ENCODE measurements around the gene NRXN3. TPM values are rescaled to one million over a fixed set of nuclear protein-coding genes. Genes with fewer than 3 reads are reported as not detected.

Gene NRXN3
- total RNA-seq, 1 donor from 2014 or later = 1.6 TPM

GRCh38 chr14:79050787-79051727 lies 880.9 kb downstream of the NRXN3 start:
- no peak overlapping the region for H3K4me3 ChIP-seq (ENCODE audit: low read depth, low read length)
- no peaks in the 10 kb centered on the region for H3K27me3 ChIP-seq (ENCODE audit: control insufficient read depth, insufficient read depth, low read length)
- H3K36me3 ChIP-seq (ENCODE audit: control insufficient read depth, insufficient read depth, low read length) = no peaks in the 10 kb centered on the region
- TF ChIP-seq, protein P1, sequence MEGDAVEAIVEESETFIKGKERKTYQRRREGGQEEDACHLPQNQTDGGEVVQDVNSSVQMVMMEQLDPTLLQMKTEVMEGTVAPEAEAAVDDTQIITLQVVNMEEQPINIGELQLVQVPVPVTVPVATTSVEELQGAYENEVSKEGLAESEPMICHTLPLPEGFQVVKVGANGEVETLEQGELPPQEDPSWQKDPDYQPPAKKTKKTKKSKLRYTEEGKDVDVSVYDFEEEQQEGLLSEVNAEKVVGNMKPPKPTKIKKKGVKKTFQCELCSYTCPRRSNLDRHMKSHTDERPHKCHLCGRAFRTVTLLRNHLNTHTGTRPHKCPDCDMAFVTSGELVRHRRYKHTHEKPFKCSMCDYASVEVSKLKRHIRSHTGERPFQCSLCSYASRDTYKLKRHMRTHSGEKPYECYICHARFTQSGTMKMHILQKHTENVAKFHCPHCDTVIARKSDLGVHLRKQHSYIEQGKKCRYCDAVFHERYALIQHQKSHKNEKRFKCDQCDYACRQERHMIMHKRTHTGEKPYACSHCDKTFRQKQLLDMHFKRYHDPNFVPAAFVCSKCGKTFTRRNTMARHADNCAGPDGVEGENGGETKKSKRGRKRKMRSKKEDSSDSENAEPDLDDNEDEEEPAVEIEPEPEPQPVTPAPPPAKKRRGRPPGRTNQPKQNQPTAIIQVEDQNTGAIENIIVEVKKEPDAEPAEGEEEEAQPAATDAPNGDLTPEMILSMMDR (IDR thresholded peaks at IDR 0.05; ENCODE audit: insufficient read depth, low read length, poor library complexity, severe bottlenecking) = no peak
- no peak for DNase-seq (ENCODE audit: low read depth)

- H3K4me3 ChIP-seq (ENCODE audit: low read depth, low read length) = no peak overlapping the region
- TF ChIP-seq, protein P1 (IDR thresholded peaks at IDR 0.05; ENCODE audit: insufficient read depth, low read length, poor library complexity, severe bottlenecking) = no peak
- no peaks in the 10 kb centered on the region for H3K36me3 ChIP-seq (ENCODE audit: control insufficient read depth, insufficient read depth, low read length)
- no peaks in the 10 kb centered on the region for H3K27me3 ChIP-seq (ENCODE audit: control insufficient read depth, insufficient read depth, low read length)
- no peak for DNase-seq (ENCODE audit: low read depth)
These were observed 881.6 kb downstream of the NRXN3 start for GRCh38 chr14:79051742-79052141.

DNA sequence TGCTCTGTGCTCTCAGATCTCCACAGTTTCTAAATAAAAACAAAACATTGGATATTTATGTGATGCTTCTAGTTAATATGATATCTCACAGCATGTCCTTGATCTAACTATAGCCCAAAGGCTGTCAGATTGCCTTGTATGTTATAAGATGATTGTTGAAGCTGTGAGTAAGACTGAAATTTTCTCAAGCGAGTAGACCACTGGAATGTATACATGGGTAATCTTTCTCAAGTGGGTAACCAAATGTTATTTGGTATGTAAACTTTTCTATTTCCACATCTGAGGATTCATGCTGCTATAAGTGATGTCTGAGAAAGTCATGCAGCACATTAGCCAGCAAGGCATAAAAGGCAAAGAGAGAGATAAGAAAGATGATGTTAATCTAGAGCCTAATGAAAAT lies 886.7 kb downstream of the NRXN3 start:
- TF ChIP-seq, protein P1 (IDR thresholded peaks at IDR 0.05; ENCODE audit: insufficient read depth, low read length, poor library complexity, severe bottlenecking) = no peak
- no peak for DNase-seq (ENCODE audit: low read depth)

GRCh38 chr14:79057333-79057732 lies 887.2 kb downstream of the NRXN3 start:
- TF ChIP-seq, protein P1 (IDR thresholded peaks at IDR 0.05; ENCODE audit: insufficient read depth, low read length, poor library complexity, severe bottlenecking) = no peak
- no peaks in the 10 kb centered on the region for H3K27me3 ChIP-seq (ENCODE audit: control insufficient read depth, insufficient read depth, low read length)
- no peak for DNase-seq (ENCODE audit: low read depth)
- H3K36me3 ChIP-seq (ENCODE audit: control insufficient read depth, insufficient read depth, low read length) = no peaks in the 10 kb centered on the region
- no peak overlapping the region for H3K4me3 ChIP-seq (ENCODE audit: low read depth, low read length)

More for the DNA sequence above, 886.7 kb downstream of the NRXN3 start:
- no peak overlapping the region for H3K4me3 ChIP-seq (ENCODE audit: low read depth, low read length)
- no peaks in the 10 kb centered on the region for H3K36me3 ChIP-seq (ENCODE audit: control insufficient read depth, insufficient read depth, low read length)
- H3K27me3 ChIP-seq (ENCODE audit: control insufficient read depth, insufficient read depth, low read length) = no peaks in the 10 kb centered on the region

GRCh38 chr14:79062226-79062625 lies 892.1 kb downstream of the NRXN3 start:
- TF ChIP-seq, protein P1 (IDR thresholded peaks at IDR 0.05; ENCODE audit: insufficient read depth, low read length, poor library complexity, severe bottlenecking) = no peak
- no peak overlapping the region for H3K4me3 ChIP-seq (ENCODE audit: low read depth, low read length)
- no peaks in the 10 kb centered on the region for H3K36me3 ChIP-seq (ENCODE audit: control insufficient read depth, insufficient read depth, low read length)
- DNase-seq (ENCODE audit: low read depth) = peak; percentile 1
- no peaks in the 10 kb centered on the region for H3K27me3 ChIP-seq (ENCODE audit: control insufficient read depth, insufficient read depth, low read length)
